ENCODE data around the gene ZCCHC3. TPM values are rescaled to one million over a fixed set of nuclear protein-coding genes. Genes with fewer than 3 reads are reported as not detected.

ZCCHC3 gene
- total RNA-seq, 4 donors from 2014 or later: 13.3 to 29.9 (median 19.7) TPM

DNA sequence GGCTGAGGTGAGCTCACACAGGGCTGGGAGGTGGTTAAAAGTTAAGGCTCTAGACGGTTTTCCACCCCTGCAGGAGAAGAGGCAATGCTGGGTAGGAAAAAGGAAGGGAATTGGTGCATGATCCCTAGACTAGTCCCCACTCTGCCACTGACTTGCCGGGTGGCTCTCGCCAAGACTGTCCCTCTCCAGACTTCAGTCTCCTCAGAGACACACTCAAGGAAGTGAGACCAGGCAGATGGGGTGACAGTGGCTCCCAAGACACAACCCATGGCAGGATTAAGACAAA, 19.9 kb upstream of the ZCCHC3 start:
- 89% methylated on average over 3 of the region's 3 CpGs for WGBS
- intact Hi-C loops (cut with DNase I): no loop called here
- H3K36me3 ChIP-seq: peaks cover 8 to 58% (median 48%) of the 10 kb centered on the region in 4 donors

DNA sequence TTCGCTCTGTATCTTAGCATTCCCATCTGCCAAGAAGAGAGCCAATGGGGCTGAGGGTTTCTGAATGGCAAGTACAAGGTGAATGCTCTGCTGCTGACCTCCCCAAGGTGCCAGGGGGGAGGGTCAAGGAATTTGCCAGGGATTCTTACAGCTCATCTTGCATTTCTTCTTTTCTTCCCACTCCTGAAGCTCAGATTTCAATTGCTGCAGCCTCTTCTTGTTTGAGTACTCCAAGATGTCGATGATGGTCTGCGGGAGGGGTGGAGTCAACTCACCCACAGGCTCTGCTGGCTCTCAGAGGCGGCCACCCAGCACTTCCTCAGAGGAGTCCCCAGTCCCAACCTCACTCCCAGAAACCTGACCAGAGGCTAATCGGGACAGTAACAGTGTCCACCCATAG, 19.2 kb upstream of the ZCCHC3 start:
- H3K27me3 ChIP-seq: no peaks in the 10 kb centered on the region
- H3K9me3 ChIP-seq: no peaks in the 10 kb centered on the region
- no peak overlapping the region for H3K27ac ChIP-seq (replicated peaks in 1 of 4)
- peaks cover 8 to 59% (median 48%) of the 10 kb centered on the region in 4 donors for H3K36me3 ChIP-seq
- no peaks in the 10 kb centered on the region for H3K4me1 ChIP-seq
- no peak for DNase-seq (ENCODE audit: extremely low spot score)
- intact Hi-C loops (cut with DNase I): no loop called here
- 93% methylated on average over 4 of the region's 5 CpGs for WGBS
- no peak for TF ChIP-seq POLR2AphosphoS5 (IDR thresholded peaks at IDR 0.05)
- TF ChIP-seq EP300 (IDR thresholded peaks at IDR 0.05): no peak
- TF ChIP-seq CTCF (IDR thresholded peaks at IDR 0.05): no peak
- no peak overlapping the region for H3K4me3 ChIP-seq

More for the DNA sequence above, 19.9 kb upstream of the ZCCHC3 start:
- H3K9me3 ChIP-seq: no peaks in the 10 kb centered on the region
- TF ChIP-seq POLR2AphosphoS5 (IDR thresholded peaks at IDR 0.05) (no peak), POLR2A (IDR thresholded peaks at IDR 0.05; ENCODE audit: low read depth) (no peak), EP300 (IDR thresholded peaks at IDR 0.05) (no peak), CTCF (IDR thresholded peaks at IDR 0.05) (no peak)
- no peak overlapping the region for H3K4me3 ChIP-seq
- H3K4me1 ChIP-seq: no peaks in the 10 kb centered on the region
- no peaks in the 10 kb centered on the region for H3K27me3 ChIP-seq
- no peak for DNase-seq (ENCODE audit: extremely low spot score)
- H3K27ac ChIP-seq (replicated peaks in 1 of 4): no peak overlapping the region

GRCh38 chr20:278607-279571, 18.5 kb upstream of the ZCCHC3 start:
- Histone ChIP-seq H3K36me3 (peaks cover 8 to 66% (median 50%) of the 10 kb centered on the region in 4 donors), H3K4me1 (no peaks in the 10 kb centered on the region), H3K27me3 (no peaks in the 10 kb centered on the region), H3K4me3 (peak overlapping the region in 2 of 4 donors; percentile 31 to 52), H3K27ac (replicated peaks in 1 of 4) (peak overlapping the region in 1 of 4 donors; percentile 31), H3K9me3 (no peaks in the 10 kb centered on the region)
- 91% methylated on average over 37 of the region's 88 CpGs for WGBS
- TF ChIP-seq CTCF (IDR thresholded peaks at IDR 0.05) (peak in 1 of 3 experiments; percentile 17), POLR2A (IDR thresholded peaks at IDR 0.05; ENCODE audit: low read depth) (no peak), EP300 (IDR thresholded peaks at IDR 0.05) (no peak), POLR2AphosphoS5 (IDR thresholded peaks at IDR 0.05) (no peak)
- intact Hi-C loops (cut with DNase I): no loop called here
- DNase-seq (ENCODE audit: extremely low spot score): no peak

DNA sequence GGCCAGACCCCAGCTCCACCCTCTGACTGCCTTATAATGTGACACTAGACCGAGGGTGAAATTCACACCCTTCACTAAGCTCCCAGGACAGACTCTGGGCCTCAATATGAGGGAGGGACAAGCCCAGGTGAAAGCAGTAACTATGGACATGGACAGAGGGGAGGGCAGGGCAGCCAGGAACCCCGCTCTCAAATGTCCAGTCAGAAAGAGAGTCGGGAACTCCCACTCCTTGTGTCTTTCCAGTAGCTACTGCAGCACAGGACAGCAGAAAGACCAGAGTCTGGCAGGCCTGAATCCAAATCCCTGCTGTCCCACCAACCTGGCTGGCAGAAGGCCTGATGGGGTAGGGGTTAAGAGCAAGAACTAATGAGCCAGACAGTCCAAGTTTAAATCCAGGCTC, 13.2 kb upstream of the ZCCHC3 start:
- Histone ChIP-seq H3K36me3 (peaks cover 0 to 28% (median 17%) of the 10 kb centered on the region in 4 donors), H3K27ac (replicated peaks in 1 of 4) (no peak overlapping the region), H3K4me3 (no peak overlapping the region), H3K4me1 (peaks cover 0 to under 1% (median 0%) of the 10 kb centered on the region in 4 donors), H3K9me3 (no peaks in the 10 kb centered on the region), H3K27me3 (no peaks in the 10 kb centered on the region)
- intact Hi-C loops (cut with DNase I): no loop called here
- WGBS: 90% methylated on average over 3 of the region's 3 CpGs
- no peak for TF ChIP-seq CTCF (IDR thresholded peaks at IDR 0.05)
- TF ChIP-seq POLR2A (IDR thresholded peaks at IDR 0.05; ENCODE audit: low read depth): no peak
- no peak for TF ChIP-seq POLR2AphosphoS5 (IDR thresholded peaks at IDR 0.05)
- TF ChIP-seq EP300 (IDR thresholded peaks at IDR 0.05): no peak
- DNase-seq (ENCODE audit: extremely low spot score): no peak

Measured in esophagus muscularis mucosa (tissue), 4 donors.